Esophagus (tissue), 2 donors: ENCODE results near the gene WDR46. TPM values are rescaled to one million over a fixed set of nuclear protein-coding genes. Genes with fewer than 3 reads are reported as not detected.

Source experiments
- H3K27ac ChIP-seq, 2 donors: one replicate each; pipeline ENCODE4 v1.5.1; 2013; ENCODE audit warnings: low read depth in 2 of 2, mild to moderate bottlenecking in 2 of 2, inconsistent platforms in 1 of 2, low read length in 1 of 2, moderate library complexity in 1 of 2
- H3K27me3 ChIP-seq, 2 donors: one replicate each; pipeline ENCODE4 v1.6.1; 2013; ENCODE audit warnings: low read length in 2 of 2, control low read depth in 1 of 2, mild to moderate bottlenecking in 1 of 2; ENCODE audit not compliant: insufficient read depth in 2 of 2, control insufficient read depth in 1 of 2
- H3K36me3 ChIP-seq, 2 donors: one replicate each; pipeline ENCODE4 v1.6.1; 2013; ENCODE audit warnings: low read length in 1 of 2; ENCODE audit not compliant: control insufficient read depth in 2 of 2, insufficient read depth in 2 of 2
- H3K4me1 ChIP-seq, 2 donors: one replicate each; pipeline ENCODE4 v1.6.1; 2013; ENCODE audit warnings: low read length in 1 of 2; ENCODE audit not compliant: control insufficient read depth in 2 of 2, insufficient read depth in 2 of 2
- H3K4me3 ChIP-seq, 2 donors: one replicate each; pipeline ENCODE4 v1.5.1; 2013; ENCODE audit warnings: low read length in 2 of 2, mild to moderate bottlenecking in 2 of 2, low read depth in 1 of 2, moderate library complexity in 1 of 2
- H3K9me3 ChIP-seq, 2 donors: one replicate each; pipeline ENCODE4 v1.6.1; 2013; ENCODE audit warnings: mild to moderate bottlenecking in 2 of 2, low read depth in 1 of 2, low read length in 1 of 2, moderate library complexity in 1 of 2; ENCODE audit not compliant: control insufficient read depth in 2 of 2, insufficient read depth in 1 of 2
- WGBS, 2 donors: extraction: QIAGEN DNeasy Blood & Tissue Kit; methylation state at CpG; one replicate each; pipeline ENCODE4 v1.1.7; 2013; 5-methylcytosine and 5-hydroxymethylcytosine counted together
- polyA plus RNA-seq, 2 donors: library from polyadenylated mRNA; stranded (reverse); fragments of 200-250 nt; gene quantifications; one replicate each; pipeline ENCODE4 v1.2.3, GENCODE V29; 2013
- donor health status: healthy with polysubstance abuse.
- donor health status: Bipolar disorder and iron deficiency.

The WDR46 gene
- polyA plus RNA-seq, 2 donors = 38.6 to 44.5 TPM

DNA sequence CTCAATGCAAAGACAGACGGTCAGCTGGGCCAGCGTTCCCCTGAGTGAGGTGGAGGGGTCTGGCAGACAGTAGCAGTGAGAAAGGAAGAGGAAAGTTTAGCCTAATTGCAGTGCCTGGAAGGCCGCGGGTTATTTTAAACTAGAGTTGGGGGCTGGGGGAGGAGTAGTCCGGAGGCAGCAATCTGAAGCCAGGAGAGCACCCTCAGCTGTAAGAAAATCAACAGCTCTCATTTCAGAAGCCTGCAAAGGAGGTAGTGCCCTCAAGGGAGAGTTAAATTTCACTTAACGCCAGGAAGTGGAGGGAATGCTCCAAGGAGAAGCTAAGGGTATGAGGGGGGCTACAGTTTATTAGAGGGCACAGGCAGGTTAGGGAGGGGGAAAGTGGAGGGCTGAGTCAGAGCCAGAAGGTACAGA is 53.8 kb downstream of the WDR46 start:
- Histone ChIP-seq H3K27ac (no peak overlapping the region), H3K36me3 (no peaks in the 10 kb centered on the region), H3K9me3 (peaks cover 0 to 3% of the 10 kb centered on the region in 2 donors), H3K27me3 (peaks cover 0 to 2% of the 10 kb centered on the region in 2 donors), H3K4me1 (no peaks in the 10 kb centered on the region), H3K4me3 (no peak overlapping the region)
- WGBS, 2 donors = 24 to 31% methylated on average over 6 of the region's 6 CpGs

Other genes starting within 250 kb of the WDR46 start
- 10 to 100 TPM in 1 of 2 donors, 1 to 10 TPM in 1; 7.8 to 27.2 TPM for gene HLA-DPA1, start 215.6 kb downstream of the WDR46 start, polyA plus RNA-seq
- 10 to 100 TPM in 1 of 2 donors, 1 to 10 TPM in 1; 8.7 to 39.1 TPM for gene HLA-DPB1, start 213.2 kb downstream of the WDR46 start, polyA plus RNA-seq
- 1 to 10 TPM in 1 of 2 donors, under 1 TPM in 1; 0.38 to 1.3 TPM for gene COL11A2, start 96.8 kb downstream of the WDR46 start, polyA plus RNA-seq
- 10 to 100 TPM; 24.4 to 30.0 TPM for gene RXRB, start 88.6 kb downstream of the WDR46 start, polyA plus RNA-seq
- 10 to 100 TPM; 22.8 to 57.3 TPM for gene SLC39A7, start 88.4 kb downstream of the WDR46 start, polyA plus RNA-seq
- 10 to 100 TPM; 16.7 to 33.7 TPM for gene HSD17B8, start 84.6 kb downstream of the WDR46 start, polyA plus RNA-seq
- 10 to 100 TPM; 26.7 to 32.4 TPM for gene RING1, start 80.7 kb downstream of the WDR46 start, polyA plus RNA-seq
- 10 to 100 TPM; 44.9 to 48.9 TPM for gene VPS52, start 17.4 kb downstream of the WDR46 start, polyA plus RNA-seq
- gene RPS18, start 17.2 kb downstream of the WDR46 start, polyA plus RNA-seq = 1,000 to 10,000 TPM; 7,154 to 7,464 TPM
- gene B3GALT4, start 12.1 kb downstream of the WDR46 start, polyA plus RNA-seq = 10 to 100 TPM; 21.1 to 27.2 TPM
- 100 to 1,000 TPM; 127 to 293 TPM for gene PFDN6, start 362 bp upstream of the WDR46 start, polyA plus RNA-seq
- gene RGL2, start 9.7 kb upstream of the WDR46 start, polyA plus RNA-seq = 100 to 1,000 TPM in 1 of 2 donors, 10 to 100 TPM in 1; 58.7 to 134 TPM
- 10 to 100 TPM; 20.1 to 39.8 TPM for gene TAPBP, start 24.8 kb upstream of the WDR46 start, polyA plus RNA-seq
- 10 to 100 TPM; 10.2 to 11.6 TPM for gene ZBTB22, start 28.5 kb upstream of the WDR46 start, polyA plus RNA-seq
- gene DAXX, start 33.7 kb upstream of the WDR46 start, polyA plus RNA-seq = 10 to 100 TPM; 27.8 to 28.7 TPM
- 10 to 100 TPM; 12.5 to 15.0 TPM for gene KIFC1, start 102.6 kb upstream of the WDR46 start, polyA plus RNA-seq
- 10 to 100 TPM; 27.3 to 46.0 TPM for gene PHF1, start 121.8 kb upstream of the WDR46 start, polyA plus RNA-seq
- gene CUTA, start 128.9 kb upstream of the WDR46 start, polyA plus RNA-seq = 100 to 1,000 TPM in 1 of 2 donors, 10 to 100 TPM in 1; 80.2 to 119 TPM
- gene SYNGAP1, start 130.8 kb upstream of the WDR46 start, polyA plus RNA-seq = 10 to 100 TPM in 1 of 2 donors, 1 to 10 TPM in 1; 4.1 to 18.2 TPM
- gene ZBTB9, start 165.3 kb upstream of the WDR46 start, polyA plus RNA-seq = 1 to 10 TPM; 3.6 to 3.9 TPM